ENCODE measurements around the gene ABCB9.

DNA sequence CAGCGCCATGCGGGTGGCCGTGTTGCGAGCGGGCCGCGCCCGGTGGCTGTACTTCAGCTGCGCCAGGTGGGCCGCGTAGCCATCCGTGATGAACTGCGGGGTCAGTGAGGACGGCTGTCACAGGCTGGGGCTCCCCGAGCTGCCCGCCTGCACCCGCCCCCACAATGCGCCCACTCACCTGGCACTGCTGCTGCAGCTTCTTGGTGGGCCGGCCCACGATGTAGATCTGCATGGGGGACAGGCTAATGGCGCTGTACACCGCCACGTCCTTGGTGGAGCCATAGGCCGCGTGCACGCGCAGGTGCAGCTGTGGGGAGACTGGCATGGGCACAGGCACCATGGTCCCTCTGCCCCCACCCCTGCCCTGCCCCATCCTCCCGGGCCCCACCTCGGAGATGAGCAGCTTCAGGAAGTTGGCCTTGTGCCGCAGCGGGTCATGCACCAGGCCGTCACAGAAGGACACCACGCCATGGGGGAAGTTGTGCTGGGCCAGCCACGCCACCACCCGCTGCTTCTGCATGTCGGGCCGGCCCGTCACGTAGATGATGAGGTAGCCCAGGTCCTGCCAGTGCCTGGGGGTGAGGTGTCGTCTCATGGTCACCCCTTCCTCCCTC lies 20.1 kb upstream of the ABCB9 start:
- TF ChIP-seq NFYB (CRISPR knock-in tag; conservative IDR thresholded peaks at IDR 0.05; ENCODE audit: low read depth): no peak
- no peak for TF ChIP-seq RELA (CRISPR knock-in tag; IDR thresholded peaks at IDR 0.05; ENCODE audit: borderline replicate concordance)
- TF ChIP-seq NFE2L1 (CRISPR knock-in tag; IDR thresholded peaks at IDR 0.05): no peak
- TF ChIP-seq, protein P1, sequence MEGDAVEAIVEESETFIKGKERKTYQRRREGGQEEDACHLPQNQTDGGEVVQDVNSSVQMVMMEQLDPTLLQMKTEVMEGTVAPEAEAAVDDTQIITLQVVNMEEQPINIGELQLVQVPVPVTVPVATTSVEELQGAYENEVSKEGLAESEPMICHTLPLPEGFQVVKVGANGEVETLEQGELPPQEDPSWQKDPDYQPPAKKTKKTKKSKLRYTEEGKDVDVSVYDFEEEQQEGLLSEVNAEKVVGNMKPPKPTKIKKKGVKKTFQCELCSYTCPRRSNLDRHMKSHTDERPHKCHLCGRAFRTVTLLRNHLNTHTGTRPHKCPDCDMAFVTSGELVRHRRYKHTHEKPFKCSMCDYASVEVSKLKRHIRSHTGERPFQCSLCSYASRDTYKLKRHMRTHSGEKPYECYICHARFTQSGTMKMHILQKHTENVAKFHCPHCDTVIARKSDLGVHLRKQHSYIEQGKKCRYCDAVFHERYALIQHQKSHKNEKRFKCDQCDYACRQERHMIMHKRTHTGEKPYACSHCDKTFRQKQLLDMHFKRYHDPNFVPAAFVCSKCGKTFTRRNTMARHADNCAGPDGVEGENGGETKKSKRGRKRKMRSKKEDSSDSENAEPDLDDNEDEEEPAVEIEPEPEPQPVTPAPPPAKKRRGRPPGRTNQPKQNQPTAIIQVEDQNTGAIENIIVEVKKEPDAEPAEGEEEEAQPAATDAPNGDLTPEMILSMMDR (IDR thresholded peaks at IDR 0.05): no peak
- TF ChIP-seq, protein P2, sequence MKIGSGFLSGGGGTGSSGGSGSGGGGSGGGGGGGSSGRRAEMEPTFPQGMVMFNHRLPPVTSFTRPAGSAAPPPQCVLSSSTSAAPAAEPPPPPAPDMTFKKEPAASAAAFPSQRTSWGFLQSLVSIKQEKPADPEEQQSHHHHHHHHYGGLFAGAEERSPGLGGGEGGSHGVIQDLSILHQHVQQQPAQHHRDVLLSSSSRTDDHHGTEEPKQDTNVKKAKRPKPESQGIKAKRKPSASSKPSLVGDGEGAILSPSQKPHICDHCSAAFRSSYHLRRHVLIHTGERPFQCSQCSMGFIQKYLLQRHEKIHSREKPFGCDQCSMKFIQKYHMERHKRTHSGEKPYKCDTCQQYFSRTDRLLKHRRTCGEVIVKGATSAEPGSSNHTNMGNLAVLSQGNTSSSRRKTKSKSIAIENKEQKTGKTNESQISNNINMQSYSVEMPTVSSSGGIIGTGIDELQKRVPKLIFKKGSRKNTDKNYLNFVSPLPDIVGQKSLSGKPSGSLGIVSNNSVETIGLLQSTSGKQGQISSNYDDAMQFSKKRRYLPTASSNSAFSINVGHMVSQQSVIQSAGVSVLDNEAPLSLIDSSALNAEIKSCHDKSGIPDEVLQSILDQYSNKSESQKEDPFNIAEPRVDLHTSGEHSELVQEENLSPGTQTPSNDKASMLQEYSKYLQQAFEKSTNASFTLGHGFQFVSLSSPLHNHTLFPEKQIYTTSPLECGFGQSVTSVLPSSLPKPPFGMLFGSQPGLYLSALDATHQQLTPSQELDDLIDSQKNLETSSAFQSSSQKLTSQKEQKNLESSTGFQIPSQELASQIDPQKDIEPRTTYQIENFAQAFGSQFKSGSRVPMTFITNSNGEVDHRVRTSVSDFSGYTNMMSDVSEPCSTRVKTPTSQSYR (CRISPR knock-in tag; IDR thresholded peaks at IDR 0.05): no peak
- TF ChIP-seq CREM (CRISPR knock-in tag; IDR thresholded peaks at IDR 0.05): no peak
- TF ChIP-seq EMX1 (CRISPR knock-in tag; IDR thresholded peaks at IDR 0.05): no peak
- TF ChIP-seq, protein P3, sequence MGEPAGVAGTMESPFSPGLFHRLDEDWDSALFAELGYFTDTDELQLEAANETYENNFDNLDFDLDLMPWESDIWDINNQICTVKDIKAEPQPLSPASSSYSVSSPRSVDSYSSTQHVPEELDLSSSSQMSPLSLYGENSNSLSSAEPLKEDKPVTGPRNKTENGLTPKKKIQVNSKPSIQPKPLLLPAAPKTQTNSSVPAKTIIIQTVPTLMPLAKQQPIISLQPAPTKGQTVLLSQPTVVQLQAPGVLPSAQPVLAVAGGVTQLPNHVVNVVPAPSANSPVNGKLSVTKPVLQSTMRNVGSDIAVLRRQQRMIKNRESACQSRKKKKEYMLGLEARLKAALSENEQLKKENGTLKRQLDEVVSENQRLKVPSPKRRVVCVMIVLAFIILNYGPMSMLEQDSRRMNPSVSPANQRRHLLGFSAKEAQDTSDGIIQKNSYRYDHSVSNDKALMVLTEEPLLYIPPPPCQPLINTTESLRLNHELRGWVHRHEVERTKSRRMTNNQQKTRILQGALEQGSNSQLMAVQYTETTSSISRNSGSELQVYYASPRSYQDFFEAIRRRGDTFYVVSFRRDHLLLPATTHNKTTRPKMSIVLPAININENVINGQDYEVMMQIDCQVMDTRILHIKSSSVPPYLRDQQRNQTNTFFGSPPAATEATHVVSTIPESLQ (CRISPR knock-in tag; IDR thresholded peaks at IDR 0.05): no peak
- TF ChIP-seq, protein P4, sequence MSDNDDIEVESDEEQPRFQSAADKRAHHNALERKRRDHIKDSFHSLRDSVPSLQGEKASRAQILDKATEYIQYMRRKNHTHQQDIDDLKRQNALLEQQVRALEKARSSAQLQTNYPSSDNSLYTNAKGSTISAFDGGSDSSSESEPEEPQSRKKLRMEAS (CRISPR knock-in tag; IDR thresholded peaks at IDR 0.05): no peak
- TF ChIP-seq, protein P5, sequence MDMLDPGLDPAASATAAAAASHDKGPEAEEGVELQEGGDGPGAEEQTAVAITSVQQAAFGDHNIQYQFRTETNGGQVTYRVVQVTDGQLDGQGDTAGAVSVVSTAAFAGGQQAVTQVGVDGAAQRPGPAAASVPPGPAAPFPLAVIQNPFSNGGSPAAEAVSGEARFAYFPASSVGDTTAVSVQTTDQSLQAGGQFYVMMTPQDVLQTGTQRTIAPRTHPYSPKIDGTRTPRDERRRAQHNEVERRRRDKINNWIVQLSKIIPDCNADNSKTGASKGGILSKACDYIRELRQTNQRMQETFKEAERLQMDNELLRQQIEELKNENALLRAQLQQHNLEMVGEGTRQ (CRISPR knock-in tag; IDR thresholded peaks at IDR 0.05): no peak
- TF ChIP-seq, protein P6, sequence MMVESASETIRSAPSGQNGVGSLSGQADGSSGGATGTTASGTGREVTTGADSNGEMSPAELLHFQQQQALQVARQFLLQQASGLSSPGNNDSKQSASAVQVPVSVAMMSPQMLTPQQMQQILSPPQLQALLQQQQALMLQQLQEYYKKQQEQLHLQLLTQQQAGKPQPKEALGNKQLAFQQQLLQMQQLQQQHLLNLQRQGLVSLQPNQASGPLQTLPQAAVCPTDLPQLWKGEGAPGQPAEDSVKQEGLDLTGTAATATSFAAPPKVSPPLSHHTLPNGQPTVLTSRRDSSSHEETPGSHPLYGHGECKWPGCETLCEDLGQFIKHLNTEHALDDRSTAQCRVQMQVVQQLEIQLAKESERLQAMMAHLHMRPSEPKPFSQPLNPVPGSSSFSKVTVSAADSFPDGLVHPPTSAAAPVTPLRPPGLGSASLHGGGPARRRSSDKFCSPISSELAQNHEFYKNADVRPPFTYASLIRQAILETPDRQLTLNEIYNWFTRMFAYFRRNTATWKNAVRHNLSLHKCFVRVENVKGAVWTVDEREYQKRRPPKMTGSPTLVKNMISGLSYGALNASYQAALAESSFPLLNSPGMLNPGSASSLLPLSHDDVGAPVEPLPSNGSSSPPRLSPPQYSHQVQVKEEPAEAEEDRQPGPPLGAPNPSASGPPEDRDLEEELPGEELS (CRISPR knock-in tag; IDR thresholded peaks at IDR 0.05): no peak
- TF ChIP-seq ZBTB21 (CRISPR knock-in tag; IDR thresholded peaks at IDR 0.05; ENCODE audit: borderline replicate concordance): no peak
- TF ChIP-seq, protein P7, sequence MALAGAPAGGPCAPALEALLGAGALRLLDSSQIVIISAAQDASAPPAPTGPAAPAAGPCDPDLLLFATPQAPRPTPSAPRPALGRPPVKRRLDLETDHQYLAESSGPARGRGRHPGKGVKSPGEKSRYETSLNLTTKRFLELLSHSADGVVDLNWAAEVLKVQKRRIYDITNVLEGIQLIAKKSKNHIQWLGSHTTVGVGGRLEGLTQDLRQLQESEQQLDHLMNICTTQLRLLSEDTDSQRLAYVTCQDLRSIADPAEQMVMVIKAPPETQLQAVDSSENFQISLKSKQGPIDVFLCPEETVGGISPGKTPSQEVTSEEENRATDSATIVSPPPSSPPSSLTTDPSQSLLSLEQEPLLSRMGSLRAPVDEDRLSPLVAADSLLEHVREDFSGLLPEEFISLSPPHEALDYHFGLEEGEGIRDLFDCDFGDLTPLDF (CRISPR knock-in tag; IDR thresholded peaks at IDR 0.05): no peak
